H1 (cell line): ENCODE data around the gene PARG. TPM values are rescaled to one million over a fixed set of nuclear protein-coding genes. Genes with fewer than 3 reads are reported as not detected.

Source experiments
- CTCF ChIA-PET: fragments of 300-600 bp; sonication (Branson Sonifier 250); formaldehyde crosslinking; loops from one replicate; lab custom pipeline; 2021; ENCODE audit not compliant: partially characterized antibody; lab: Charles Lee
- POLR2A ChIA-PET: fragments of 300-600 bp; sonication (Branson Sonifier 250); formaldehyde crosslinking; loops from one replicate; lab custom pipeline; 2021; ENCODE audit warnings: inconsistent platforms; ENCODE audit not compliant: partially characterized antibody; lab: Charles Lee
- DNase-seq, 2 experiments: peaks; one replicate each; pipeline versions ENCODE4 v3.0.0 to v3.0.0-alpha.2; 2010 to 2022; ENCODE audit warnings: low spot score in 2 of 2, low read depth in 1 of 2, mixed read lengths in 1 of 2
- FAIRE-seq: peaks from 2 replicates; lab custom pipeline; 2011; peaks lifted over from hg19 to GRCh38; lab: Jason Lieb, UNC
- H2AFZ ChIP-seq: 2 replicates; pipeline ENCODE4 v1.8.1; 2012; ENCODE audit warnings: low read length, inconsistent platforms
- H2AK5ac ChIP-seq: 2 replicates; pipeline ENCODE4 v1.6.1; 2013; ENCODE audit warnings: low read depth, low read length
- H2BK120ac ChIP-seq: replicated peaks from 2 replicates; pipeline ENCODE3; 2013; ENCODE audit warnings: low read depth, low read length, inconsistent platforms
- H2BK12ac ChIP-seq: 2 replicates; pipeline ENCODE4 v1.6.1; 2013; ENCODE audit warnings: low read depth, low read length
- H2BK15ac ChIP-seq: 2 replicates; pipeline ENCODE4 v1.6.1; 2013; ENCODE audit warnings: low read length
- H2BK20ac ChIP-seq: 2 replicates; pipeline ENCODE4 v1.6.1; 2013; ENCODE audit warnings: low read length
- H2BK5ac ChIP-seq: 2 replicates; pipeline ENCODE4 v1.6.1; 2013; ENCODE audit warnings: low read depth, low read length
- H3K14ac ChIP-seq: 2 replicates; pipeline ENCODE4 v1.6.1; 2013; ENCODE audit warnings: inconsistent platforms; ENCODE audit not compliant: insufficient read length
- H3K18ac ChIP-seq: 2 replicates; pipeline ENCODE4 v1.6.1; 2013; ENCODE audit warnings: low read length; ENCODE audit errors: extremely low read depth
- H3K23ac ChIP-seq: 2 replicates; pipeline ENCODE4 v1.6.1; 2013; ENCODE audit warnings: inconsistent platforms; ENCODE audit not compliant: insufficient read length
- H3K23me2 ChIP-seq: 2 replicates; pipeline ENCODE4 v1.6.1; 2013; ENCODE audit warnings: low read depth, low read length
- H3K27ac ChIP-seq: 2 replicates; pipeline ENCODE4 v1.6.1; 2011; ENCODE audit warnings: low read depth, low read length, inconsistent platforms
- H3K27me3 ChIP-seq, 4 experiments: replicated peaks in 1 of 4; 1 replicate in 1 of 4; 2 replicates in 3 of 4; pipeline versions ENCODE4 v1.6.1 to v1.8.1; 2011 to 2013; ENCODE audit warnings: low read length in 3 of 4, mild to moderate bottlenecking in 3 of 4, inconsistent platforms in 2 of 4, mixed read lengths in 2 of 4, moderate library complexity in 1 of 4; ENCODE audit not compliant: control insufficient read depth in 3 of 4, insufficient read depth in 3 of 4; ENCODE audit errors: extremely low read depth in 1 of 4
- H3K36me3 ChIP-seq, 4 experiments: 2 replicates each; pipeline versions ENCODE4 v1.6.1 to v1.8.1; 2011 to 2013; ENCODE audit warnings: mild to moderate bottlenecking in 4 of 4, low read length in 3 of 4, moderate library complexity in 2 of 4, control low read depth in 1 of 4, inconsistent platforms in 1 of 4; ENCODE audit not compliant: insufficient read depth in 4 of 4, control insufficient read depth in 2 of 4
- H3K4ac ChIP-seq: replicated peaks from 2 replicates; pipeline ENCODE3; 2013; ENCODE audit warnings: low read length, low read depth, mixed read lengths, inconsistent platforms; ENCODE audit not compliant: insufficient read length
- H3K4me1 ChIP-seq, 4 experiments: replicated peaks in 1 of 4; 1 replicate in 1 of 4; 2 replicates in 3 of 4; pipeline versions ENCODE4 v1.6.1 to v1.8.1; 2011 to 2013; ENCODE audit warnings: low read length in 3 of 4, inconsistent platforms in 2 of 4, mixed read lengths in 1 of 4; ENCODE audit not compliant: insufficient read depth in 4 of 4, control insufficient read depth in 3 of 4
- H3K4me2 ChIP-seq, 2 experiments: 2 replicates each; pipeline versions ENCODE4 v1.6.1 to v1.8.1; 2011 to 2013; ENCODE audit warnings: low read depth in 2 of 2, low read length in 2 of 2, control low read depth in 1 of 2, inconsistent platforms in 1 of 2, mild to moderate bottlenecking in 1 of 2; ENCODE audit not compliant: insufficient read depth in 1 of 2
- H3K4me3 ChIP-seq, 4 experiments: fragments of 200-600, 300-600 bp in 1 of 4; sonication (generic), shearing (Covaris generic), sonication (Bioruptor Twin) in 1 of 4; 2 replicates each; pipeline versions ENCODE4 v1.5.1 to v1.8.1; 2011 to 2016; ENCODE audit warnings: low read length in 4 of 4, low read depth in 3 of 4, control low read depth in 2 of 4, inconsistent platforms in 2 of 4, mild to moderate bottlenecking in 2 of 4, mixed read lengths in 1 of 4, moderate library complexity in 1 of 4; ENCODE audit not compliant: insufficient read depth in 2 of 4; ENCODE audit errors: extremely low read depth in 1 of 4
- H3K56ac ChIP-seq: replicated peaks from 2 replicates; pipeline ENCODE3; 2013; ENCODE audit warnings: low read depth, mild to moderate bottlenecking, mixed read lengths, low read length, inconsistent platforms; ENCODE audit not compliant: insufficient read length
- H3K79me1 ChIP-seq: 2 replicates; pipeline ENCODE4 v1.6.1; 2013; ENCODE audit warnings: low read depth, low read length, control low read depth
- H3K79me2 ChIP-seq, 2 experiments: 2 replicates each; pipeline versions ENCODE4 v1.6.1 to v1.8.1; 2012 to 2013; ENCODE audit warnings: low read length in 2 of 2, mild to moderate bottlenecking in 2 of 2, inconsistent platforms in 1 of 2; ENCODE audit not compliant: insufficient read depth in 2 of 2, control insufficient read depth in 1 of 2
- H3K9ac ChIP-seq, 4 experiments: replicated peaks in 1 of 4; 1 replicate in 1 of 4; 2 replicates in 3 of 4; pipeline versions ENCODE4 v1.6.1 to v1.8.1; 2011 to 2013; ENCODE audit warnings: low read depth in 3 of 4, low read length in 3 of 4, control low read depth in 2 of 4, mild to moderate bottlenecking in 2 of 4, moderate library complexity in 2 of 4, inconsistent platforms in 1 of 4; ENCODE audit errors: extremely low read depth in 1 of 4
- H3K9me3 ChIP-seq, 2 experiments: 2 replicates each; pipeline versions ENCODE4 v1.6.1 to v1.8.1; 2012 to 2013; ENCODE audit warnings: mild to moderate bottlenecking in 2 of 2, moderate library complexity in 2 of 2, control low read depth in 1 of 2, inconsistent platforms in 1 of 2, low read depth in 1 of 2, low read length in 1 of 2, mixed read lengths in 1 of 2; ENCODE audit not compliant: insufficient read depth in 2 of 2
- H4K20me1 ChIP-seq, 2 experiments: replicated peaks in 1 of 2; 2 replicates each; pipeline versions ENCODE3 to v1.8.1; 2011 to 2013; ENCODE audit warnings: inconsistent platforms in 2 of 2, low read length in 2 of 2, mild to moderate bottlenecking in 1 of 2; ENCODE audit not compliant: insufficient read depth in 2 of 2, control insufficient read depth in 1 of 2
- H4K5ac ChIP-seq: 2 replicates; pipeline ENCODE4 v1.6.1; 2013; ENCODE audit warnings: low read length, low read depth, mixed read lengths, inconsistent platforms; ENCODE audit not compliant: insufficient read length
- H4K8ac ChIP-seq: 2 replicates; pipeline ENCODE4 v1.8.0; 2013; ENCODE audit warnings: mild to moderate bottlenecking, moderate library complexity, low read length, inconsistent platforms; ENCODE audit not compliant: insufficient read depth; ENCODE audit errors: extremely low read depth
- H4K91ac ChIP-seq: replicated peaks from 2 replicates; pipeline ENCODE3; 2013; ENCODE audit warnings: low read length, mixed read lengths, inconsistent platforms; ENCODE audit not compliant: insufficient read length
- CBX8 ChIP-seq: fragments of 300-800, 300-1000 bp; sonication (generic); IDR thresholded peaks from 2 replicates; pipeline ENCODE4 v1.7.1; 2016; ENCODE audit warnings: low read depth, low read length, borderline replicate concordance
- HDAC6 ChIP-seq: IDR thresholded peaks from one replicate; pipeline ENCODE4 v1.7.1; 2012; ENCODE audit warnings: low read depth, mild to moderate bottlenecking, inconsistent platforms, low read length, moderate library complexity
- JUND ChIP-seq: IDR thresholded peaks from 2 replicates; pipeline ENCODE4 v1.6.1; 2011; ENCODE audit warnings: mild to moderate bottlenecking, improper control_type of control experiment, low read length
- KDM4A ChIP-seq: IDR thresholded peaks from one replicate; pipeline ENCODE4 v1.7.1; 2012; ENCODE audit warnings: low read depth, mild to moderate bottlenecking, moderate library complexity, low read length, inconsistent platforms; ENCODE audit not compliant: severe bottlenecking
- PHF8 ChIP-seq: fragments of 200-600 bp; sonication (generic); conservative IDR thresholded peaks from 2 replicates; pipeline ENCODE4 v1.7.1; 2012; ENCODE audit warnings: low read depth, mild to moderate bottlenecking, inconsistent platforms, low read length, moderate library complexity
- SAP30 ChIP-seq: fragments of 300-600 bp; sonication (generic); IDR thresholded peaks from 2 replicates; pipeline ENCODE4 v1.7.1; 2012; ENCODE audit warnings: low read length, moderate library complexity, mild to moderate bottlenecking, inconsistent platforms; ENCODE audit not compliant: insufficient read depth, insufficient replicate concordance
- SRF ChIP-seq: IDR thresholded peaks from 2 replicates; pipeline ENCODE4 v1.6.1; 2011; ENCODE audit warnings: mild to moderate bottlenecking, low read depth, low read length, moderate library complexity
- TEAD4 ChIP-seq: IDR thresholded peaks from 2 replicates; pipeline ENCODE4 v1.6.1; 2012; ENCODE audit warnings: low read depth, low read length, inconsistent platforms, mixed read lengths
- ZNF274 ChIP-seq: IDR thresholded peaks from 2 replicates; pipeline ENCODE4 v1.7.0; 2012; ENCODE audit warnings: low read length, borderline replicate concordance; ENCODE audit errors: extremely low read depth
- WGBS, 2 experiments: shearing (Covaris generic) in 1 of 2; methylation state at CpG; one replicate each; pipeline versions ENCODE4 v1.1.6 to v1.1.7; 2013 to 2015; ENCODE audit warnings: low lambda C conversion rate in 2 of 2, mixed read lengths in 2 of 2, inconsistent platforms in 1 of 2, low coverage in 1 of 2, missing lambda C conversion rate in 1 of 2; ENCODE audit not compliant: insufficient replicate concordance in 2 of 2, insufficient coverage in 1 of 2, insufficient read length in 1 of 2; ENCODE audit errors: extremely low coverage in 1 of 2, missing lambda C conversion rate in 1 of 2; 5-methylcytosine and 5-hydroxymethylcytosine counted together
- polyA plus RNA-seq, 7 experiments: library from polyadenylated mRNA; depleted of rRNA in 3 of 7; stranded (reverse) in 5 of 7; unstranded in 2 of 7; fragments of >200 nt in 5 of 7; fragments of 200-250 nt in 2 of 7; gene quantifications; 1 replicate in 5 of 7; 2 replicates in 1 of 7; 4 replicates in 1 of 7; pipeline versions ENCODE4 v1.2.1 to v1.2.3, GENCODE V29; 2011 to 2013; ENCODE audit warnings: missing spikeins in 2 of 7, mixed read lengths in 2 of 7
- total RNA-seq: library from RNA; stranded (reverse); fragmentation: NEBNext Ultra II Directional; extraction: Animal tissue kit (Norgen Biotek cat#: 25700); gene quantifications from 2 replicates; pipeline ENCODE4 v1.2.1, GENCODE V29; 2021
- TF ChIP-seq, protein P1 (sequence below): IDR thresholded peaks from 2 replicates; pipeline ENCODE4 v1.6.1; 2011; ENCODE audit warnings: low read length, improper control_type of control experiment

The PARG gene
- total and polyA plus RNA-seq, 2 of the 8 experiments (the other 6 are each of a cell fraction or from before 2014, with no cell fraction given) = 13.3 to 56.2 TPM

DNA sequence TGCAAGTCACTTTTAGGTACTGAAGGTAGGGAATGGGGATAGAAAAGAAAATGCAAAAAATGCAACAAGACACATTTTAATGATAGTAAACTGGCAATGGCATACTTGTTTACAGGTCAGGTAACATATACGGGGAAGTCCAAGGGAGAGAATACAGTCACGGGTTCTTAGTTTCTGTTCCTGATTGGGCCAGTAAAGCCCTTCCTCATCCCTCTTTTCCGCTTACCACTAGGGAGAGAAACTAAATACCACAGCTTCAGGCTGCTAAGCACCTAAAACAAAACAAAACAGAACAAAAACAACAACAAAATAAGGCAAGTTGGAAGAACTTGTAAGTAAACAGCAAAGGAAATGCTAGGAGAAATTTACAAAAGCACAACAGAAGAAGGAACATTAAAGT, 114.5 kb downstream of the PARG start:
- Histone ChIP-seq H4K8ac (no peak overlapping the region), H2BK120ac (no peak overlapping the region), H3K4me3 (no peak overlapping the region), H3K79me2 (no peaks in the 10 kb centered on the region), H3K79me1 (no peaks in the 10 kb centered on the region), H4K91ac (no peak overlapping the region), H3K9me3 (no peaks in the 10 kb centered on the region; a peak in 1 of 4 replicates), H2BK20ac (no peak overlapping the region), H3K4me1 (peaks cover 3 to 16% (median 12%) of the 10 kb centered on the region in 4 experiments; a peak in 6 of 7 replicates), H2AK5ac (no peak overlapping the region), H3K56ac (no peak overlapping the region), H4K20me1 (no peaks in the 10 kb centered on the region), H4K5ac (no peak overlapping the region), H2AFZ (no peak overlapping the region), H3K27ac (no peak overlapping the region), H3K14ac (no peak overlapping the region), H3K23me2 (no peaks in the 10 kb centered on the region), H2BK15ac (no peak overlapping the region), H3K4me2 (no peak overlapping the region), H3K23ac (no peak overlapping the region), H2BK12ac (no peak overlapping the region), H3K4ac (no peak overlapping the region), H3K27me3 (no peaks in the 10 kb centered on the region), H3K18ac (no peak overlapping the region), H3K9ac (no peak overlapping the region), H2BK5ac (0 out of 2 replicates have a peak overlapping the region, but pooled peaks have one; percentile 15), H3K36me3 (peaks cover 0 to 8% (median 5%) of the 10 kb centered on the region in 4 experiments; a peak in 2 of 8 replicates)
- TF ChIP-seq JUND (no peak), TEAD4 (no peak), PHF8 (no peak), ZNF274 (no peak), KDM4A (no peak), SAP30 (no peak), HDAC6 (no peak), SRF (no peak), CBX8 (no peak)
- TF ChIP-seq, protein P1, sequence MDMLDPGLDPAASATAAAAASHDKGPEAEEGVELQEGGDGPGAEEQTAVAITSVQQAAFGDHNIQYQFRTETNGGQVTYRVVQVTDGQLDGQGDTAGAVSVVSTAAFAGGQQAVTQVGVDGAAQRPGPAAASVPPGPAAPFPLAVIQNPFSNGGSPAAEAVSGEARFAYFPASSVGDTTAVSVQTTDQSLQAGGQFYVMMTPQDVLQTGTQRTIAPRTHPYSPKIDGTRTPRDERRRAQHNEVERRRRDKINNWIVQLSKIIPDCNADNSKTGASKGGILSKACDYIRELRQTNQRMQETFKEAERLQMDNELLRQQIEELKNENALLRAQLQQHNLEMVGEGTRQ = no peak
- ChIA-PET POLR2A (no interaction called here), CTCF (interaction anchor here (1.6 kb wide), 1 partner anchor 234 kb away, joined by 5 read pairs; no protein-coding TSS in a partner anchor)
- 82% methylated on average over 3 of the region's 3 CpGs; no CpG with 5 or more reads in 1 of the 2 experiments for WGBS, 2 experiments
- FAIRE-seq (peak; percentile 73), DNase-seq (no peak)
